Kidney capillary endothelial cell (primary cell): Measurements from ENCODE around the gene FIBCD1.

ENCODE experiments used
- DNase-seq: peaks from one replicate; pipeline ENCODE4 v3.0.0-alpha.2; 2018; ENCODE audit warnings: low spot score

FIBCD1 gene

GRCh38 chr9:130906735-130907416, 32.2 kb downstream of the FIBCD1 start:
- DNase-seq: no peak

GRCh38 chr9:130905902-130906734, 32.9 kb downstream of the FIBCD1 start:
- DNase-seq: no peak

- no peak for DNase-seq
Measured at GRCh38 chr9:130905125-130905901, 33.7 kb downstream of the FIBCD1 start.

GRCh38 chr9:130904070-130905044, 34.7 kb downstream of the FIBCD1 start:
- no peak for DNase-seq

GRCh38 chr9:130903194-130904069, 35.6 kb downstream of the FIBCD1 start:
- DNase-seq: no peak

GRCh38 chr9:130902204-130903185, 36.6 kb downstream of the FIBCD1 start:
- DNase-seq: no peak

GRCh38 chr9:130901498-130902203, 37.4 kb downstream of the FIBCD1 start:
- no peak for DNase-seq

GRCh38 chr9:130900701-130901497, 38.1 kb downstream of the FIBCD1 start:
- DNase-seq: no peak

- DNase-seq: no peak
Measured at GRCh38 chr9:130899051-130899748, 39.8 kb downstream of the FIBCD1 start.

- DNase-seq: no peak
Measured at GRCh38 chr9:130898552-130898852, 40.5 kb downstream of the FIBCD1 start.

- DNase-seq: no peak
Measured at GRCh38 chr9:130897848-130898551, 41.0 kb downstream of the FIBCD1 start.

GRCh38 chr9:130897105-130897751, 41.8 kb downstream of the FIBCD1 start:
- no peak for DNase-seq

GRCh38 chr9:130896233-130897014, 42.6 kb downstream of the FIBCD1 start, which contains the start of gene QRFP:
TSS of gene QRFP (minus strand) at chr9:130896812. CDS start at chr9:130893838, 2,974 bp downstream.
- DNase-seq: no peak

- DNase-seq: no peak
Measured at GRCh38 chr9:130895481-130896232, 43.4 kb downstream of the FIBCD1 start.
